Esophagus muscularis mucosa (tissue), 3 donors: ENCODE results near the gene GH2.
"Not testable (repeated sequence)": the region's sequence is repeated elsewhere in the genome, so short reads cannot be mapped to it uniquely, and the experiment has no call there.

Experiments
- POLR2A ChIP-seq: fragments of 450-650 bp; IDR thresholded peaks from one replicate; pipeline ENCODE4 v1.6.1; 2017; ENCODE audit warnings: antibody characterized with exemption, moderate library complexity, mild to moderate bottlenecking, low read depth
- TF ChIP-seq, protein P1 (sequence below), 3 experiments: fragments of 200-600 bp in 2 of 3; fragments of 450-650 bp in 1 of 3; sonication (generic) in 2 of 3; IDR thresholded peaks; one replicate each; pipeline ENCODE4 v1.5.1; 2017 to 2019; ENCODE audit warnings: antibody characterized with exemption in 3 of 3, mild to moderate bottlenecking in 2 of 3, moderate library complexity in 1 of 3

- TF ChIP-seq, protein P1, sequence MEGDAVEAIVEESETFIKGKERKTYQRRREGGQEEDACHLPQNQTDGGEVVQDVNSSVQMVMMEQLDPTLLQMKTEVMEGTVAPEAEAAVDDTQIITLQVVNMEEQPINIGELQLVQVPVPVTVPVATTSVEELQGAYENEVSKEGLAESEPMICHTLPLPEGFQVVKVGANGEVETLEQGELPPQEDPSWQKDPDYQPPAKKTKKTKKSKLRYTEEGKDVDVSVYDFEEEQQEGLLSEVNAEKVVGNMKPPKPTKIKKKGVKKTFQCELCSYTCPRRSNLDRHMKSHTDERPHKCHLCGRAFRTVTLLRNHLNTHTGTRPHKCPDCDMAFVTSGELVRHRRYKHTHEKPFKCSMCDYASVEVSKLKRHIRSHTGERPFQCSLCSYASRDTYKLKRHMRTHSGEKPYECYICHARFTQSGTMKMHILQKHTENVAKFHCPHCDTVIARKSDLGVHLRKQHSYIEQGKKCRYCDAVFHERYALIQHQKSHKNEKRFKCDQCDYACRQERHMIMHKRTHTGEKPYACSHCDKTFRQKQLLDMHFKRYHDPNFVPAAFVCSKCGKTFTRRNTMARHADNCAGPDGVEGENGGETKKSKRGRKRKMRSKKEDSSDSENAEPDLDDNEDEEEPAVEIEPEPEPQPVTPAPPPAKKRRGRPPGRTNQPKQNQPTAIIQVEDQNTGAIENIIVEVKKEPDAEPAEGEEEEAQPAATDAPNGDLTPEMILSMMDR (IDR thresholded peaks at IDR 0.05), result not testable (repeated sequence)
- not testable (repeated sequence) for TF ChIP-seq POLR2A
Measured at GRCh38 chr17:63920779-63921178, 39.0 kb upstream of the GH2 start.
